ENCODE measurements around the gene UNC5CL. TPM values are rescaled to one million over a fixed set of nuclear protein-coding genes. Genes with fewer than 3 reads are reported as not detected.

UNC5CL gene
- total and polyA plus RNA-seq, 2 donors (not counting 1 experiment from before 2014, with no cell fraction given): 0.01 to 0.17 TPM

DNA sequence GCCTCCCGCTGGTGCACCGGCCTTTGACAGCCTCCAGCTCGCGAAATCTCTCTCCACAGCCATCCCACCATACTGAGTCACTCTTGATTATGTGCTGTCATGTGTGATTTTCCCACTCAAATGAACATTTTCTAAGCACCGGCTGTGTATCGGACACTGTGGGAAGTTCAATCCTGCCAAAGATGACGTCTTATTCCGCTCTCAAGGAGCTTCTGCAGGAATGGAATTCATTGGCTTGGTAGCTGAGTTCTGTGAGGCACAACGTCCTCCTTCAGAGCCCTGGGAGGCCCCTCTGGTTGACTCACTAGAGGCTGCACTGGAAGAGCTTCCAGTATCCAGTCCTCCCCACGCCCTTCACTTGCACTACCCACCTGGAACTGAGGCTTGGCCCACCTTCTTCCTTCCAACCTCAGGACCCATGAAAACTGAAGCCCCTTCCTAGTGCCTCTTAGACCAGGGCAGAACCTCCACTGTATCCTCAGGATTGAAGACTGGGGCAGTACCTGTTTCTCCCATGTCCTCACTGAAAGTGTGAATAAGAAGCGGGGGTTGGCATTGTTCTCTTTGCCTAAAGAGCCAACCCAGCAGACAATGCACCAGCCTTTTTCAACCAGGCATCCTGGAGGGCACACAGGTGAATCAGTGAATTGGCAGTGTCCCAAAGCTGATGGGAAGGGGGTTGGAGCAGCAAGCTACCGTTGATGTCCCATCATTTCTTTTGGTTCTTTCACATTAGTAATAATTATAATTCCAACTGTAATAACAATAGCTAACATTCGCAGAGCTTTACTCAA, 1.7 kb downstream of the UNC5CL start:
- Histone ChIP-seq H3K27me3 (ENCODE audit: control insufficient read depth, insufficient read depth, low read length) (no peaks in the 10 kb centered on the region), H3K4me1 (ENCODE audit: control insufficient read depth, extremely low read depth, insufficient read depth, low read length) (no peaks in the 10 kb centered on the region), H4K20me1 (ENCODE audit: control insufficient read depth, extremely low read depth, insufficient read depth, low read length) (no peaks in the 10 kb centered on the region), H2AFZ (ENCODE audit: low read length) (no peak overlapping the region), H3K9ac (ENCODE audit: insufficient read depth, low read length) (no peak overlapping the region), H3K36me3 (ENCODE audit: control insufficient read depth, insufficient read depth, low read length) (no peaks in the 10 kb centered on the region), H3K4me3 (replicated peaks in 1 of 4; ENCODE audit: control extremely low read depth in 1 of 4, insufficient read depth in 1 of 4, low read depth in 3 of 4, low read length in 4 of 4) (no peak overlapping the region), H3K27ac (ENCODE audit: insufficient read depth, low read length) (no peak overlapping the region), H3K9me3 (ENCODE audit: control insufficient read depth, insufficient read depth, low read depth, low read length) (no peaks in the 10 kb centered on the region), H3K4me2 (ENCODE audit: extremely low read depth, insufficient read depth, low read length) (no peak overlapping the region), H3K79me2 (ENCODE audit: control insufficient read depth, insufficient read depth, low read length) (no peaks in the 10 kb centered on the region)
- peak in 1 of 2 donors; percentile 32 for DNase-seq (ENCODE audit: low read depth in 2 of 2)
- no peak for TF ChIP-seq EZH2 (IDR thresholded peaks at IDR 0.05; ENCODE audit: low read length, missing control alignments)
- TF ChIP-seq, protein P1, sequence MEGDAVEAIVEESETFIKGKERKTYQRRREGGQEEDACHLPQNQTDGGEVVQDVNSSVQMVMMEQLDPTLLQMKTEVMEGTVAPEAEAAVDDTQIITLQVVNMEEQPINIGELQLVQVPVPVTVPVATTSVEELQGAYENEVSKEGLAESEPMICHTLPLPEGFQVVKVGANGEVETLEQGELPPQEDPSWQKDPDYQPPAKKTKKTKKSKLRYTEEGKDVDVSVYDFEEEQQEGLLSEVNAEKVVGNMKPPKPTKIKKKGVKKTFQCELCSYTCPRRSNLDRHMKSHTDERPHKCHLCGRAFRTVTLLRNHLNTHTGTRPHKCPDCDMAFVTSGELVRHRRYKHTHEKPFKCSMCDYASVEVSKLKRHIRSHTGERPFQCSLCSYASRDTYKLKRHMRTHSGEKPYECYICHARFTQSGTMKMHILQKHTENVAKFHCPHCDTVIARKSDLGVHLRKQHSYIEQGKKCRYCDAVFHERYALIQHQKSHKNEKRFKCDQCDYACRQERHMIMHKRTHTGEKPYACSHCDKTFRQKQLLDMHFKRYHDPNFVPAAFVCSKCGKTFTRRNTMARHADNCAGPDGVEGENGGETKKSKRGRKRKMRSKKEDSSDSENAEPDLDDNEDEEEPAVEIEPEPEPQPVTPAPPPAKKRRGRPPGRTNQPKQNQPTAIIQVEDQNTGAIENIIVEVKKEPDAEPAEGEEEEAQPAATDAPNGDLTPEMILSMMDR (conservative IDR thresholded peaks at IDR 0.05 in 1 of 2, IDR thresholded peaks at IDR 0.05 in 1 of 2; ENCODE audit: low read depth in 1 of 2, low read length in 2 of 2): no peak

DNA sequence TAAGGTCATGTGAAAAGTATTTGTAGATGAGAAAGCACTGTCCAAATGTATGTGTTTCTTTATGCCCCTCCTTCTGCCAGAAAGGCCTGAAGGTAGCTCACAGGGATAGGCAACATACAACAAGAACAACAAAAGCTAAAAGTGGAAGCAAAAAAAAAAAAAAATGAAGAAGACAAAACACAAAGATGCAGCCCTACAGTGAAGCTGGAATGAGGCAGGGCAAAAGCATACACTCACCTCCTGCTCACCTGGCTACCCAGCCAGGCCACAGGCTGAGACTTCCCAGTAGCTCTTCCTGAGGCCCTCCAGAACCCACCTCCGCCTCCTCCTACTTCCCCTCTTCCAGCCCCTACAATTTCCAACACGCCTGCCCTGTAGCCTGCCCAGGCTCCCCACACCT, 2.4 kb downstream of the UNC5CL start:
- DNase-seq (ENCODE audit: low read depth in 2 of 2): no peak
- Histone ChIP-seq H3K27ac (ENCODE audit: insufficient read depth, low read length) (no peak overlapping the region), H3K4me3 (replicated peaks in 1 of 4; ENCODE audit: control extremely low read depth in 1 of 4, insufficient read depth in 1 of 4, low read depth in 3 of 4, low read length in 4 of 4) (no peak overlapping the region)

DNA sequence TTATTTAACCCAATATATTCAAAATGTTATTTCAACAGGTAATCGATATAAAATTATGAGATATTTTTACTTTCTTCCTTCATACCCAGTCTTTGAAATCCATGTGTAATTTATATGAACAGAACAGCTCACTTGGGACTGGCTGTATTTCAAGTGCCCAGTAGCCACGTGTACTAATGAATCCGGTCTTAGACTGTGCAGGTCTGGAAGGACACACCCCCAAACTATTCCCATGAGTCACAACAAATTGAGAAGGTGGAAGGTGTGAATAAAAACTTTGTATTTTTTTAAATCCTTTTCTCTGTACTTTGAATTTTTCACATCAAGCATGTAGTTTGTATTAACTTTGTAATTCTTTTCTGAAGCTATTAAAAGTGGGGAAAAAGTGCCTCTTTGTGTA, 2.8 kb downstream of the UNC5CL start:
- no peak overlapping the region for H3K27ac ChIP-seq (ENCODE audit: insufficient read depth, low read length)
- H3K79me2 ChIP-seq (ENCODE audit: control insufficient read depth, insufficient read depth, low read length): no peaks in the 10 kb centered on the region
- peak in 1 of 2 donors; percentile 39 for DNase-seq (ENCODE audit: low read depth in 2 of 2)
- TF ChIP-seq, protein P1 (conservative IDR thresholded peaks at IDR 0.05 in 1 of 2, IDR thresholded peaks at IDR 0.05 in 1 of 2; ENCODE audit: low read depth in 1 of 2, low read length in 2 of 2): no peak
- no peak for TF ChIP-seq EZH2 (IDR thresholded peaks at IDR 0.05; ENCODE audit: low read length, missing control alignments)
- no peaks in the 10 kb centered on the region for H4K20me1 ChIP-seq (ENCODE audit: control insufficient read depth, extremely low read depth, insufficient read depth, low read length)
- no peaks in the 10 kb centered on the region for H3K36me3 ChIP-seq (ENCODE audit: control insufficient read depth, insufficient read depth, low read length)
- H2AFZ ChIP-seq (ENCODE audit: low read length): no peak overlapping the region
- no peaks in the 10 kb centered on the region for H3K4me1 ChIP-seq (ENCODE audit: control insufficient read depth, extremely low read depth, insufficient read depth, low read length)
- H3K27me3 ChIP-seq (ENCODE audit: control insufficient read depth, insufficient read depth, low read length): no peaks in the 10 kb centered on the region
- H3K4me3 ChIP-seq (replicated peaks in 1 of 4; ENCODE audit: control extremely low read depth in 1 of 4, insufficient read depth in 1 of 4, low read depth in 3 of 4, low read length in 4 of 4): no peak overlapping the region
- H3K9me3 ChIP-seq (ENCODE audit: control insufficient read depth, insufficient read depth, low read depth, low read length): no peaks in the 10 kb centered on the region
- H3K9ac ChIP-seq (ENCODE audit: insufficient read depth, low read length): no peak overlapping the region
- H3K4me2 ChIP-seq (ENCODE audit: extremely low read depth, insufficient read depth, low read length): no peak overlapping the region

More for the DNA sequence above, 2.4 kb downstream of the UNC5CL start:
- H3K36me3 ChIP-seq (ENCODE audit: control insufficient read depth, insufficient read depth, low read length): no peaks in the 10 kb centered on the region
- TF ChIP-seq EZH2 (IDR thresholded peaks at IDR 0.05; ENCODE audit: low read length, missing control alignments): no peak
- TF ChIP-seq, protein P1 (conservative IDR thresholded peaks at IDR 0.05 in 1 of 2, IDR thresholded peaks at IDR 0.05 in 1 of 2; ENCODE audit: low read depth in 1 of 2, low read length in 2 of 2): no peak
- H4K20me1 ChIP-seq (ENCODE audit: control insufficient read depth, extremely low read depth, insufficient read depth, low read length): no peaks in the 10 kb centered on the region
- H3K4me1 ChIP-seq (ENCODE audit: control insufficient read depth, extremely low read depth, insufficient read depth, low read length): no peaks in the 10 kb centered on the region
- H3K79me2 ChIP-seq (ENCODE audit: control insufficient read depth, insufficient read depth, low read length): no peaks in the 10 kb centered on the region
- no peak overlapping the region for H2AFZ ChIP-seq (ENCODE audit: low read length)
- no peak overlapping the region for H3K9ac ChIP-seq (ENCODE audit: insufficient read depth, low read length)
- no peaks in the 10 kb centered on the region for H3K9me3 ChIP-seq (ENCODE audit: control insufficient read depth, insufficient read depth, low read depth, low read length)
- H3K27me3 ChIP-seq (ENCODE audit: control insufficient read depth, insufficient read depth, low read length): no peaks in the 10 kb centered on the region
- H3K4me2 ChIP-seq (ENCODE audit: extremely low read depth, insufficient read depth, low read length): no peak overlapping the region

Data from fibroblast of lung (primary cell).